ENCODE results near the gene GTPBP1.

Gene GTPBP1

GRCh38 chr22:38727123-38727522 lies 21.4 kb downstream of the GTPBP1 start:
- no peak for DNase-seq (ENCODE audit: low spot score)

GRCh38 chr22:38727530-38728451 lies 22.0 kb downstream of the GTPBP1 start:
- DNase-seq (ENCODE audit: low spot score), result no peak

GRCh38 chr22:38728871-38729796 lies 23.4 kb downstream of the GTPBP1 start:
- DNase-seq (ENCODE audit: low spot score), result no peak

- DNase-seq (ENCODE audit: low spot score), result no peak
Observed at GRCh38 chr22:38729946-38730345, 24.2 kb downstream of the GTPBP1 start.

- no peak for DNase-seq (ENCODE audit: low spot score)
Observed at GRCh38 chr22:38730411-38730871, 24.7 kb downstream of the GTPBP1 start.

GRCh38 chr22:38731703-38732161 lies 26.0 kb downstream of the GTPBP1 start:
- no peak for DNase-seq (ENCODE audit: low spot score)

GRCh38 chr22:38732251-38732815 lies 26.6 kb downstream of the GTPBP1 start:
- DNase-seq (ENCODE audit: low spot score), result no peak

- peak; percentile 63 for DNase-seq (ENCODE audit: low spot score)
Observed at GRCh38 chr22:38733329-38733723, 27.6 kb downstream of the GTPBP1 start.

GRCh38 chr22:38733724-38734381 lies 28.1 kb downstream of the GTPBP1 start:
- no peak for DNase-seq (ENCODE audit: low spot score)

GRCh38 chr22:38734421-38735100 lies 28.8 kb downstream of the GTPBP1 start:
- no peak for DNase-seq (ENCODE audit: low spot score)

- DNase-seq (ENCODE audit: low spot score), result no peak
Observed at GRCh38 chr22:38735126-38735464, 29.4 kb downstream of the GTPBP1 start.

- DNase-seq (ENCODE audit: low spot score), result no peak
Observed at GRCh38 chr22:38735465-38736256, 29.9 kb downstream of the GTPBP1 start.

- DNase-seq (ENCODE audit: low spot score), result no peak
Observed at GRCh38 chr22:38736257-38736570, 30.5 kb downstream of the GTPBP1 start.

- no peak for DNase-seq (ENCODE audit: low spot score)
Observed at GRCh38 chr22:38737302-38738060, 31.7 kb downstream of the GTPBP1 start.

GRCh38 chr22:38738475-38739070 lies 32.8 kb downstream of the GTPBP1 start:
- no peak for DNase-seq (ENCODE audit: low spot score)

- DNase-seq (ENCODE audit: low spot score), result no peak
Observed at GRCh38 chr22:38739300-38740055, 33.7 kb downstream of the GTPBP1 start.

- DNase-seq (ENCODE audit: low spot score), result no peak
Observed at GRCh38 chr22:38740116-38740723, 34.5 kb downstream of the GTPBP1 start.

GRCh38 chr22:38740754-38741153 lies 35.0 kb downstream of the GTPBP1 start:
- DNase-seq (ENCODE audit: low spot score), result no peak

Data from ecto neural progenitor cell (in vitro differentiated cells).